ENCODE measurements around the gene RPS6KA2.

DNA sequence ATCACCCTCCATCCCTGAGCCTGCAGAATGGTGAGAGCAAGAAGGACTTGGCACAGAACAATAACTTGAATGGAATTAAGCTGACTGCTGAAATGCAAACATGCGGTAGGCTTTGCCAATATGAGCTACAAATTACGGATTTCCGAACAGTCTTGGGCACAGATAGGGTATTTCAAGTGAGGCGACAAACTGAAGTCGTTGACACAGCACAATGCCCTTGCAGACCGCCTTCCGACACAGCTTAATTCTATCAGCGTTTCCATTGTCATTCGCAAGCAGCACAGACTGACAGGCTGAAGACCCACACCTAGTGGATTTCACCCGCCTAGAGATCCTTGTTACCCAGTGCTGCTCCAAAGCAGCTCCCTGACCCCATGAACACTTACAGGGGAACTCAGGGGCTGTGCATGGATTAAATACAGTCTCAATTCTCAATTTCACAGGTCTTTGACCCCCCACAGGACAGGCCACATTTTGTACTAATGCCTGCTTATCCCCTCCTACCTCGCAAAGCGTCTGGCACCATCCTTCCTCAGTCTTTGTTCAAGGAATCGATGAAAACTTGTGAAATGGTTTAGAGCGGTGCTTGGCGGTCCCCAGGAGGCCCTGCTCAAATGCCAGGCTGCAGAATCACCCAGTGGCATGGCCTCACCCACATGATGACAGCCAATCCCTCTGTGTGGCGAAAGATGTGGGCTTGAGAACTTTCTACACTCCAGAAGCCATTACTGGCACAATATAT lies 75.1 kb downstream of the RPS6KA2 start:
- TF ChIP-seq CTCF (IDR thresholded peaks at IDR 0.05): no peak
- no peak for TF ChIP-seq EZH2 (IDR thresholded peaks at IDR 0.05; ENCODE audit: borderline replicate concordance, insufficient read depth, low read depth, low read length, poor library complexity, severe bottlenecking)

Measured in B cell (primary cell).